Activated naive CD8-positive, alpha-beta T cell (primary cell): ENCODE results near the gene SDHD.
"Not testable (repeated sequence)": the region's sequence is repeated elsewhere in the genome, so short reads cannot be mapped to it uniquely, and the experiment has no call there.

Source experiments
- H3K27ac Mint-ChIP-seq: one replicate; pipeline ENCODE4 v1.8.0; 2021; ENCODE audit warnings: mixed read lengths
- H3K27me3 Mint-ChIP-seq: one replicate; pipeline ENCODE4 v1.8.0; 2021; ENCODE audit warnings: mixed read lengths
- H3K36me3 Mint-ChIP-seq: one replicate; pipeline ENCODE4 v1.8.0; 2021; ENCODE audit warnings: mixed read lengths
- H3K4me1 Mint-ChIP-seq: one replicate; pipeline ENCODE4 v1.8.0; 2021; ENCODE audit warnings: low read depth, mixed read lengths
- H3K4me3 Mint-ChIP-seq: one replicate; pipeline ENCODE4 v1.8.0; 2021; ENCODE audit warnings: mild to moderate bottlenecking, mixed read lengths
- H3K9me3 Mint-ChIP-seq: one replicate; pipeline ENCODE4 v1.8.0; 2021; ENCODE audit warnings: low read depth, mixed read lengths

The SDHD gene

DNA sequence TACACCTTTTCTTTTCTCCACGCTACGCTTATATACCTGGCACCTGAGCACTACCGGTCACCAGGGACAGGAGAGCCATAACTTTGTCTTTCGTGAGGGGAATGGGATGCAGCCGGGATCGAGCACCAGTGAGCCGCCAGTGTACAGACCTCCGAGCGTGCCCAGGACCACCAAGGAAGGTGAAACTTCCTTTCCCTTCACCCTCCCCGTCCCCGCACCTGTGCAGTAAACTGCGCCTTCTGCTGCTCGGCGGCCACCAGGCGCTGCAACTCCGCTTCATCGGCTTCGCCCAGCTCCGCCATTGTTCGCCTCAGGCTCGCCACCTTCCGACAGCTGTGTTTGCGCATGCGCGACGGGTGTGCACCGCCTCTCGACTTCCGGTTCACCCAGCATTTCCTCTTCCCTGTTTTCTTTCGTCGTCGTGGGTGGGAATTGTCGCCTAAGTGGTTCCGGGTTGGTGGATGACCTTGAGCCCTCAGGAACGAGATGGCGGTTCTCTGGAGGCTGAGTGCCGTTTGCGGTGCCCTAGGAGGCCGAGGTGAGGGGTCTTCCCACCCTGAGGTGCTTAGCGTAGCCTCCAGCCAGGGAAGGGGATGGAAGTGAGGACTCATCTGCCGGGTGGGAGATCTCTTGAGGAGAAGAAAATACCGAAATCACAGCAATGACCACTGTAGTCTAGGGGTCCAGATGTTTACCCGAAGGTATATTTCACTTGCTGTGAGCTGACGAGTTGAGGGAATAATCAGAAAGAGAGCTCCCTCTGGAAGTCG lies at the start of gene SDHD, which contains the start of gene TIMM8B:
Gene SDHD, plus strand, starts transcription at position 452 of the 770 bp plus-strand sequence. Its CDS starts 35 bp downstream, at position 487.
Gene TIMM8B, minus strand, starts transcription at position 335 of the 770 bp plus-strand sequence. Its CDS starts 33 bp downstream, at position 302.
- Mint-ChIP-seq H3K4me3 (peak within 1 kb of the TSS; percentile 100), H3K27me3 (no peaks in the 10 kb centered on the region), H3K4me1 (peaks cover 50% of the 10 kb centered on the region), H3K27ac (peak within 1 kb of the TSS; percentile 99), H3K36me3 (peaks cover 27% of the 10 kb centered on the region), H3K9me3 (no peaks in the 10 kb centered on the region)

- Mint-ChIP-seq H3K36me3 (peaks cover 8% of the 10 kb centered on the region), H3K27me3 (no peaks in the 10 kb centered on the region), H3K4me1 (peaks cover 12% of the 10 kb centered on the region), H3K4me3 (no peak overlapping the region), H3K9me3 (no peaks in the 10 kb centered on the region), H3K27ac (no peak overlapping the region)
These were observed 49.1 kb upstream of the SDHD start for GRCh38 chr11:112037527-112037926.

- H3K4me1 Mint-ChIP-seq, result peaks cover 18% of the 10 kb centered on the region
- H3K27ac Mint-ChIP-seq, result peak overlapping the region; percentile 12
- H3K9me3 Mint-ChIP-seq, result no peaks in the 10 kb centered on the region
- H3K27me3 Mint-ChIP-seq, result no peaks in the 10 kb centered on the region
- peaks cover 16% of the 10 kb centered on the region for H3K36me3 Mint-ChIP-seq
- no peak overlapping the region for H3K4me3 Mint-ChIP-seq
These were observed 44.3 kb upstream of the SDHD start for GRCh38 chr11:112042161-112042960.

DNA sequence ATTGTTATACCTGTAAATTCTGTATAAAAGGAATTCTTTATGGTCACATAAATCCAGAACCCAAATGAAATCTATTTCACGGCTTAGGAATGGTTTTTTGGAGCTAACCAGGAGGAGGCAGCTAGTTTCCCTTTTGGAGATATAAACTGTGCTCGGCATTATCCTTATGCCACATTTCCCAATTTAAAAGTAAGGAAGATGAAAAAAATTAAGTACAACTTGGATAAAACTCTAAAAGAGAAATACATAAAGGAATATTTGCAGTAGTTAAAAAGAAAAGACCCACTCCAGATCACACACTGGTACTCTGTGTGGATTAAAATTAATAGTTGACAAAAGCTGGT lies 43.7 kb upstream of the SDHD start:
- Mint-ChIP-seq H3K9me3 (no peaks in the 10 kb centered on the region), H3K27me3 (no peaks in the 10 kb centered on the region), H3K4me1 (peaks cover 21% of the 10 kb centered on the region), H3K4me3 (no peak overlapping the region), H3K27ac (no peak overlapping the region), H3K36me3 (peaks cover 15% of the 10 kb centered on the region)

DNA sequence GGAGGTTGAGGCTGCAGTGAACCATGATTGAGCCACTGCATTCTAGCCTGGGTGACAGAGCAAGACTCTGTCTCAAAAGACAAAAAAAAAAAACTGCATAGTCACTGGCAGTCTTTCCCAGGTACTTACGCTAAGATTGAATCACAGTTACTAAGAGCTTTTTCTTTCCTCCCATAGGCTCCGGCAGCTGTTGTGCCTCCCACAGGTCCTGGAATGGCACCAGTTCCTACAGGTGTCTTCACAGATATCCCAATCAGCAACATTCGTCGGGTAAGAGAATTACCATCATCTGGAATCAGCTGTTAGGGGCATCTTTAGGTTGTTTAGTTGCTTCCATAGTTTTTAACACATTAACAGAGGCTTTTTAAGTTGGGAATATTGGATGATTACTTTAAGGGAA lies 41.7 kb upstream of the SDHD start:
- H3K9me3 Mint-ChIP-seq, result no peaks in the 10 kb centered on the region

GRCh38 chr11:112046647-112047046 lies 40.0 kb upstream of the SDHD start:
- H3K36me3 Mint-ChIP-seq, result peaks cover 24% of the 10 kb centered on the region
- H3K27me3 Mint-ChIP-seq, H3K27ac Mint-ChIP-seq, H3K4me3 Mint-ChIP-seq, H3K9me3 Mint-ChIP-seq: not testable (repeated sequence)
- H3K4me1 Mint-ChIP-seq, result peaks cover 33% of the 10 kb centered on the region

More for the DNA sequence above, 41.7 kb upstream of the SDHD start:
- H3K36me3 Mint-ChIP-seq, result peaks cover 17% of the 10 kb centered on the region
- no peak overlapping the region for H3K27ac Mint-ChIP-seq
- H3K4me3 Mint-ChIP-seq, result no peak overlapping the region
- H3K27me3 Mint-ChIP-seq, result no peaks in the 10 kb centered on the region
- peaks cover 34% of the 10 kb centered on the region for H3K4me1 Mint-ChIP-seq

DNA sequence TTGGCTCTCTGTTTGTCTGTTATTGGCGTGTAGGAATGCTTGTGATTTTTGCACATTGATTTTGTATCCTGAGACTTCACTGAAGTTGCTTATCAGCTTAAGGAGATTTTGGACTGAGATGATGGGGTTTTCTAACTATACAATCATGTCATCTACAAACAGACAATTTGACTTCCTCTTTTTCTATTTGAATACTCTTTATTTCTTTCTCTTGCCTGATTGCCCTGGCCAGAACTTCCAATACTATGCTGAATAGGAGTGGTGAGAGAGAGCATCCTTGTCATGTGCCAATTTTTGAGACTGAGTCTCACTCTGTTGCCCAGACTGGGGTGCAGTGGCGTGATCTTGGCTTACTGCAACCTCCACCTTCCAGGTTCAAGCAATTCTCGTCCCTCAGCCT lies 38.4 kb upstream of the SDHD start:
- not testable (repeated sequence) for H3K9me3 Mint-ChIP-seq, H3K27ac Mint-ChIP-seq, H3K27me3 Mint-ChIP-seq, H3K4me3 Mint-ChIP-seq
- H3K4me1 Mint-ChIP-seq, result peaks cover 22% of the 10 kb centered on the region
- H3K36me3 Mint-ChIP-seq, result peaks cover 33% of the 10 kb centered on the region

DNA sequence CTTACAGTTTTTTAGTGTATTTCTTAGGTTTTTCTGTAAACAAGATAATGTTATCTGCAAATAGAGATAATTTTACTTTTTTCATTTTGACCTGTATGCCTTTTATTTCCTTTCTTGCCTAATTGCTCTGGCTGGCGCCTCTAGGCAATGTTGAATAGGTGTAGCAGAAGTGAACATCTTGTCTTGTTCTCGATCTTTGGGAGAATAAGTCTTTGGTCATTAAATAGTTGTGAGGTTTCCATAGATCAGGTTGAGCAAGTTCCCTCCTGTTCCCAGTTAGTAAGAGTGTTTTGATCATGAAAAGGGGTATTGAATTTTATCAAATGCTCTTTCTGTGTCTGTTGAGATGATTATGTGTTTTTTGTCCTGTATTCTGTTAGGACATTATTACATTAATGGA lies 36.9 kb upstream of the SDHD start:
- no peak overlapping the region for H3K4me3 Mint-ChIP-seq
- no peaks in the 10 kb centered on the region for H3K9me3 Mint-ChIP-seq
- H3K27ac Mint-ChIP-seq, result no peak overlapping the region
- peaks cover 22% of the 10 kb centered on the region for H3K4me1 Mint-ChIP-seq
- H3K27me3 Mint-ChIP-seq, result no peaks in the 10 kb centered on the region
- peaks cover 37% of the 10 kb centered on the region for H3K36me3 Mint-ChIP-seq

DNA sequence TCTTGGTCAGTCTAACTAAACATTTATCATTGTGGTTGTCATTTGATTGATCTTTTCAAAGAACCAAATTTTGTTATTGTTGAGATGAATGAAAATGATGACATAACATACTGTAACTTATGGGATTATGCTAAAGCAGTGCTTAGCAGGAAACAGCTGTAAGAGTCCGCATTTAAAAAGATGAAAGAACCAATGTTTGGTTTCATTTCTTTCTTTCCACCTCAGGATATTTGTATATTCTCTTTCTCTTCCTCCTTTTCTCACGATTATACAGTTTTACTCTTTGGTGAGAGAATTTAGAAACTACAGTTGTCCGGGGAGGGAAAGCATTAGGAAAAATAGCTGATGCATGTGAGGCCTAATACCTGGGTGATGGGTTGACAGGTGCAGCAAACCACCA lies 36.0 kb upstream of the SDHD start:
- Mint-ChIP-seq H3K9me3 (no peaks in the 10 kb centered on the region), H3K36me3 (peaks cover 39% of the 10 kb centered on the region), H3K27ac (no peak overlapping the region), H3K27me3 (no peaks in the 10 kb centered on the region), H3K4me1 (peaks cover 22% of the 10 kb centered on the region), H3K4me3 (no peak overlapping the region)

DNA sequence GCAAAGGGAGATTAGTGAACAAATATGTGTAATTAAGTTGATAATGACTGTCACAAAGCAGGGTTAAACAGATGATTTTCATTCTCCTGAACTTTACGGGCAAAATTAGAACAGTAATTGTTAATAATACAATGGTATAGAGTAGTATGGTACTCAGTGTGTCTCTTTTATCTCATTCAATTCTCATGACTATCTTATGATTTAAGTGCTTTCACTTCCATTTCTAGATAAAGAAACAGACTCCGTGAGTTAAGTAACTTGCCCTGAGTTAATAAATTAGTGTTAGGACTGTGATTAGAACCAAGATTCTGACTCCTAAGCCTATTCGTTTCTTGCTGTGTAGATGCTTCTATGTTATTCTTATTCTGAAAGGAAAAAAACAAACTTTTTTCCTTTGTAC lies 34.9 kb upstream of the SDHD start:
- Mint-ChIP-seq H3K27ac (no peak overlapping the region), H3K9me3 (no peaks in the 10 kb centered on the region), H3K27me3 (no peaks in the 10 kb centered on the region), H3K4me3 (no peak overlapping the region), H3K36me3 (peaks cover 35% of the 10 kb centered on the region), H3K4me1 (peaks cover 23% of the 10 kb centered on the region)

GRCh38 chr11:112057170-112057569 lies 29.5 kb upstream of the SDHD start:
- Mint-ChIP-seq H3K9me3 (no peaks in the 10 kb centered on the region), H3K27ac (peak overlapping the region; percentile 30), H3K36me3 (peaks cover 23% of the 10 kb centered on the region), H3K4me3 (no peak overlapping the region), H3K27me3 (no peaks in the 10 kb centered on the region), H3K4me1 (peaks cover 7% of the 10 kb centered on the region)

- H3K4me3 Mint-ChIP-seq, result no peak overlapping the region
- H3K27ac Mint-ChIP-seq, result no peak overlapping the region
- no peaks in the 10 kb centered on the region for H3K27me3 Mint-ChIP-seq
- peaks cover 19% of the 10 kb centered on the region for H3K36me3 Mint-ChIP-seq
- H3K4me1 Mint-ChIP-seq, result peaks cover 7% of the 10 kb centered on the region
- no peaks in the 10 kb centered on the region for H3K9me3 Mint-ChIP-seq
These were observed 28.6 kb upstream of the SDHD start for GRCh38 chr11:112058103-112058502.

GRCh38 chr11:112062923-112063322 lies 23.8 kb upstream of the SDHD start:
- Mint-ChIP-seq H3K27ac (no peak overlapping the region), H3K9me3 (no peaks in the 10 kb centered on the region), H3K4me3 (no peak overlapping the region), H3K27me3 (no peaks in the 10 kb centered on the region), H3K4me1 (no peaks in the 10 kb centered on the region), H3K36me3 (peaks cover 2% of the 10 kb centered on the region)

DNA sequence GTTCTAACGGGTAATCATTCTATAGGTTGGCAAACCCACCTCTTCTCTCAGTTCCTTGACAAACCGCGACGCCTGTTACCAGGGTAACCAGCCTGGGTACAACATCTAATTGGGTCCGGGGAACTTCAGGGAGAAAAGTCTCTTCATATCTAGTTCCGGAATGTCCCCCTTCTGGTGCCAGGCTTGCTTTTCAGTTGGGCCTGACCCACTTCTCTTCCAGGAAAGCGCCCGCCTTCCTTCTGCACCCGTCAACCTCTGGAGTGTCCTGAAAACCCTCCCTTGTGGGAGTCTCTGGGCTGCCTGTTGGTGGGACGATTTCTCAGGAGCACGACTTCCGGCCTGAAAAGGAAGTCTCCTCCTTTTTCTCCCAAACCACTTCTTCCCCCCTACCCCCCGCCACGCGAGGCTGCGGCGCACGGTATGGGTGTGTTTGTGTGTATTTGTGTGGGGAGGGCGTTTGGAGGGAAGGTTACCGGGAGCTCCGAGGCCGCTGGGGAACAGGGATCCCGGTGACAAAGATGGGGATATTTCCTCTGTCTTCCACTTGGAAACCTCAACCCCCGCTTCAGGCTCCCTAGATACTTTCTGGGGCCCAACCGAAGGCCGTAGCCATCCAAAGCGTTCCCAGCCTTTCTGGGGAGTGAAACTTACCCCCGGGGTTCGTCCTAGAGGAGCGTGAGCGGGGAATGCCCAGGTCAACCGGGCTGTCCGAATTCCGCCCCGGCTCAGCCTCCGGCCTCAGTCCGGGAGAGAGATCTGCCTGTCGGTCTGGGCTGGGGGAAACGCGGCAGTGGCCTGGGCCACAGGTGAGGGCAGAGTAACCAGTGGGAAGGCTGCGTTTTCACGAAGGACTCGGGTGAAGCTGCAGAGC lies 12.5 kb upstream of the SDHD start, which contains the start of the genes NKAPD1 and PIH1D2:
Gene NKAPD1, plus strand, starts transcription at position 359 of the 871 bp plus-strand sequence. CDS start 1,276 bp downstream, outside the sequence.
Gene PIH1D2, minus strand, starts transcription at position 77 of the 871 bp plus-strand sequence. CDS start 843 bp downstream, outside the sequence.
- Mint-ChIP-seq H3K27me3 (peaks cover 6% of the 10 kb centered on the region), H3K36me3 (peaks cover 10% of the 10 kb centered on the region), H3K27ac (peak within 1 kb of the TSS; percentile 98), H3K9me3 (no peaks in the 10 kb centered on the region), H3K4me1 (peaks cover 31% of the 10 kb centered on the region), H3K4me3 (peak within 1 kb of the TSS; percentile 95)
